Osteocyte (in vitro differentiated cells): Measurements from ENCODE around the gene NRIP1. TPM values are rescaled to one million over a fixed set of nuclear protein-coding genes. Genes with fewer than 3 reads are reported as not detected.

Experiments
- DNase-seq: peaks from one replicate; pipeline ENCODE4 v3.0.0; 2021; ENCODE audit warnings: mixed read lengths; ENCODE audit not compliant: unreplicated experiment; ENCODE audit errors: extremely low spot score
- H3K27ac Mint-ChIP-seq: one replicate; pipeline ENCODE4 v1.8.0; 2021; ENCODE audit warnings: mild to moderate bottlenecking, mixed read lengths; ENCODE audit not compliant: unreplicated experiment
- H3K27me3 Mint-ChIP-seq: one replicate; pipeline ENCODE4 v1.8.0; 2021; ENCODE audit warnings: mixed read lengths; ENCODE audit not compliant: unreplicated experiment
- H3K36me3 Mint-ChIP-seq: one replicate; pipeline ENCODE4 v1.8.0; 2021; ENCODE audit warnings: mixed read lengths; ENCODE audit not compliant: unreplicated experiment
- H3K4me1 Mint-ChIP-seq: one replicate; pipeline ENCODE4 v1.8.0; 2021; ENCODE audit warnings: mixed read lengths; ENCODE audit not compliant: unreplicated experiment
- H3K4me3 Mint-ChIP-seq: one replicate; pipeline ENCODE4 v1.8.0; 2021; ENCODE audit warnings: mild to moderate bottlenecking, moderate library complexity, mixed read lengths; ENCODE audit not compliant: unreplicated experiment
- H3K9me3 Mint-ChIP-seq: one replicate; pipeline ENCODE4 v1.8.0; 2021; ENCODE audit warnings: mixed read lengths; ENCODE audit not compliant: unreplicated experiment
- CTCF ChIP-seq: fragments of 200-600 bp; sonication (generic); IDR thresholded peaks from 2 replicates; pipeline ENCODE4 v1.5.0; 2021; ENCODE audit warnings: antibody characterized with exemption, mild to moderate bottlenecking, moderate library complexity
- total RNA-seq: library from RNA; stranded (reverse); gene quantifications from 2 replicates; pipeline ENCODE4 v1.2.1, GENCODE V29; 2021

Gene NRIP1
- total RNA-seq, 1 donor from 2014 or later = 17.4 TPM

GRCh38 chr21:14922980-14923379 is 141.8 kb downstream of the NRIP1 start:
- Mint-ChIP-seq H3K27me3 (no peaks in the 10 kb centered on the region), H3K9me3 (no peaks in the 10 kb centered on the region), H3K4me3 (no peak overlapping the region), H3K4me1 (no peaks in the 10 kb centered on the region), H3K27ac (no peak overlapping the region), H3K36me3 (no peaks in the 10 kb centered on the region)
- no peak for DNase-seq
- no peak for TF ChIP-seq CTCF

DNA sequence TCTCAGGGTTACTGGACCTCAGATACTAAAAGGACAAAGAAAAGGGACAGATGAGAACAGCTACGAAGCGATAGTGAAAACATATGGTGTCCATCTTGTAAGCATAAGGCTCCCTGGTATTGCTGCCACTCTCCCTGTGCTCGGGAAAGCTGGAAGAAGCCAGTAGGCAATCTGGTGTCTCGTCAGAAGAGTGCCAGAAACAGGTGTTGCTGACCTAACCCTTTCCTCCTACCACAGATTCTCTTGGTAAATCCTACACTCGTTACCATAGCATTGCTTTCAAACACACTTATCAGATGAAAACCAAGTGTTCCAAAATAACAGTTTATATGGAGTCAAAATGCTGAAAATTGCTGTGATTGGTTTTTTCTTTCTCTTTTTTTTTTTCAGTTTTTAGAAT is 146.3 kb downstream of the NRIP1 start:
- TF ChIP-seq CTCF = no peak
- no peaks in the 10 kb centered on the region for H3K9me3 Mint-ChIP-seq
- no peak overlapping the region for H3K4me3 Mint-ChIP-seq
- peaks cover 11% of the 10 kb centered on the region for H3K4me1 Mint-ChIP-seq
- no peaks in the 10 kb centered on the region for H3K36me3 Mint-ChIP-seq
- no peak overlapping the region for H3K27ac Mint-ChIP-seq
- no peak for DNase-seq
- no peaks in the 10 kb centered on the region for H3K27me3 Mint-ChIP-seq

DNA sequence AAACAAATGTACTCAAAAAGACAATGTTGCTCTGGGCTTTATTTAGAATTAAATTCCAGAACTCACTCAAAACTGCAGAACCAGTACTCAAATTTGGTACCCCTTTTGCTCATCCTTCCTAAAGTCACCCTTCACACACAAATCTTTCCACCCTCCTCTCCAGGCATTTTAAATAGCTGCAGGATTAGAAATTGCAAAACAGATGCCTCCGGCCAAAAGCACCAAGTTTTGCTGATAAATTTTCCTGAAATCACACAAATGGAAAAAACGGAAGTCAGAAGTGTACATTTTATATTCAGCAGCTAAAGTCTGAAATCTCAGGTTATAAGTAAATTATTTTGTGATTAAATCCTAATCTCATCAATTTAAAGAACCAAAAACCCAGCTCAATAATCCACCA is 147.0 kb downstream of the NRIP1 start:
- H3K36me3 Mint-ChIP-seq = no peaks in the 10 kb centered on the region
- H3K9me3 Mint-ChIP-seq = no peaks in the 10 kb centered on the region
- H3K4me3 Mint-ChIP-seq = no peak overlapping the region
- no peaks in the 10 kb centered on the region for H3K27me3 Mint-ChIP-seq
- no peak overlapping the region for H3K27ac Mint-ChIP-seq
- H3K4me1 Mint-ChIP-seq = peaks cover 11% of the 10 kb centered on the region
- no peak for TF ChIP-seq CTCF
- DNase-seq = no peak

DNA sequence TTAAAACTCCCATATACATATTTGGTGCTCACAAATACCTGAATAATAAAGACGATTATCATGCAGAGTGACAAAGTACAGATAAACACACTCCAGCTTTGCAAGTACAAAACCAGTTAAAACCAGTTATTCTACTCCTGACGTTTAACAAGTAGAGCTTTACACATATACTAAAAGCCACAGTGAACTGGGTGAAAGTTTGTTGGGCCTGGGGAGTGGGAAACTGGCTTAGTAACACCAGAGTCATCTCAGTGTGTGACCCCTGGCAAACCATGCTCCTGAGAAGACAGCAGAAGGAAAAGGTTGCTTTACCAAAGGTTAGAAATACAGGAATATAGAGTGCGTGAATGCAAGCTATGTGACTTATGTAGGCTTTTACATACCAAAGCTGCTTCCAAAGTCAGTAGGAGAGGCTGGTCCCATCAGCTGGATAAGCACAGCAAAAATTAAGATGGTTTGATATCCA is 148.1 kb downstream of the NRIP1 start:
- Mint-ChIP-seq H3K36me3 (no peaks in the 10 kb centered on the region), H3K4me3 (no peak overlapping the region), H3K27ac (no peak overlapping the region), H3K27me3 (no peaks in the 10 kb centered on the region), H3K9me3 (no peaks in the 10 kb centered on the region), H3K4me1 (peaks cover 11% of the 10 kb centered on the region)
- no peak for DNase-seq
- no peak for TF ChIP-seq CTCF

- Mint-ChIP-seq H3K9me3 (peaks cover 1% of the 10 kb centered on the region), H3K36me3 (no peaks in the 10 kb centered on the region), H3K4me1 (peaks cover 11% of the 10 kb centered on the region), H3K27ac (no peak overlapping the region), H3K27me3 (peaks cover under 1% of the 10 kb centered on the region), H3K4me3 (no peak overlapping the region)
- no peak for TF ChIP-seq CTCF
- no peak for DNase-seq
Measured at GRCh38 chr21:14913638-14914037, 151.2 kb downstream of the NRIP1 start.
